T-cell (primary cell): Measurements from ENCODE around the gene HARBI1. TPM values are rescaled to one million over a fixed set of nuclear protein-coding genes. Genes with fewer than 3 reads are reported as not detected.

Source experiments
- ATAC-seq, 4 experiments: fragments of 200-7000 bp in 3 of 4; fragments of 150-1000 bp in 1 of 4; cut with Tn5 transposase; replicated peaks in 1 of 4; 1 replicate in 3 of 4; 2 replicates in 1 of 4; pipeline ENCODE4 v1.10.0; 2021; ENCODE audit warnings: moderate library complexity in 3 of 4, mild to moderate bottlenecking in 2 of 4, moderate number of reproducible peaks in 1 of 4
- CTCF ChIA-PET, 2 donors: fragments of 300-600 bp; sonication (Branson Sonifier 250); formaldehyde crosslinking; loops; one replicate each; lab custom pipeline; 2022; ENCODE audit warnings: antibody characterized with exemption in 2 of 2; lab: Charles Lee
- POLR2A ChIA-PET, 2 donors: fragments of 300-600 bp; sonication (Branson Sonifier 250); formaldehyde crosslinking; loops; one replicate each; lab custom pipeline; 2022; ENCODE audit warnings: antibody characterized with exemption in 2 of 2; lab: Charles Lee
- DNase-seq, 35 experiments: peaks; one replicate each; pipeline versions ENCODE4 v3.0.0 to v3.0.0-alpha.2; 2013 to 2023
- H3K27ac ChIP-seq: one replicate; pipeline ENCODE4 v1.5.1; 2013; ENCODE audit warnings: low read length
- H3K27me3 ChIP-seq, 2 experiments: replicated peaks in 1 of 2; 1 replicate in 1 of 2; 2 replicates in 1 of 2; pipeline versions ENCODE4 v1.6.1 to v1.7.0; 2013; ENCODE audit warnings: low read length in 1 of 2, mixed read lengths in 1 of 2; ENCODE audit not compliant: control insufficient read depth in 2 of 2, insufficient read depth in 2 of 2; ENCODE audit errors: extremely low read depth in 1 of 2
- H3K36me3 ChIP-seq, 2 donors: 1 replicate in 1 of 2; 2 replicates in 1 of 2; pipeline versions ENCODE4 v1.6.1 to v1.7.0; 2013; ENCODE audit warnings: low read length in 1 of 2; ENCODE audit not compliant: control insufficient read depth in 2 of 2, insufficient read depth in 1 of 2; ENCODE audit errors: extremely low read depth in 1 of 2
- H3K4me1 ChIP-seq, 2 experiments: 1 replicate in 1 of 2; 2 replicates in 1 of 2; pipeline versions ENCODE4 v1.6.1 to v1.7.0; 2013; ENCODE audit warnings: low read length in 2 of 2, mixed read lengths in 1 of 2; ENCODE audit not compliant: insufficient read depth in 2 of 2, control insufficient read depth in 1 of 2; ENCODE audit errors: extremely low read depth in 1 of 2
- H3K4me3 ChIP-seq, 2 donors: 1 replicate in 1 of 2; 2 replicates in 1 of 2; pipeline versions ENCODE4 v1.5.1 to v1.7.0; 2013; ENCODE audit warnings: mild to moderate bottlenecking in 2 of 2, low read length in 1 of 2, moderate library complexity in 1 of 2; ENCODE audit not compliant: control insufficient read depth in 1 of 2; ENCODE audit errors: extremely low read depth in 1 of 2
- H3K9me3 ChIP-seq: 2 replicates; pipeline ENCODE4 v1.7.0; 2013
- H3K27ac Mint-ChIP-seq, 2 donors: one replicate each; pipeline ENCODE4 v1.8.0; 2020 to 2021; ENCODE audit warnings: mild to moderate bottlenecking in 2 of 2, mixed read lengths in 2 of 2
- H3K27me3 Mint-ChIP-seq, 2 donors: one replicate each; pipeline ENCODE4 v1.8.0; 2021 to 2022; ENCODE audit warnings: mixed read lengths in 2 of 2
- H3K36me3 Mint-ChIP-seq: one replicate; pipeline ENCODE4 v1.8.0; 2021; ENCODE audit warnings: mixed read lengths
- H3K4me1 Mint-ChIP-seq, 3 donors: one replicate each; pipeline ENCODE4 v1.8.0; 2020 to 2022; ENCODE audit warnings: mixed read lengths in 3 of 3, mild to moderate bottlenecking in 1 of 3
- H3K4me3 Mint-ChIP-seq, 3 donors: one replicate each; pipeline ENCODE4 v1.8.0; 2020 to 2022; ENCODE audit warnings: mild to moderate bottlenecking in 3 of 3, mixed read lengths in 3 of 3, moderate library complexity in 3 of 3
- H3K9me3 Mint-ChIP-seq, 3 donors: one replicate each; pipeline ENCODE4 v1.8.0; 2020 to 2022; ENCODE audit warnings: mixed read lengths in 3 of 3
- WGBS: methylation state at CpG from one replicate; pipeline ENCODE4 v1.1.5; 2013; ENCODE audit warnings: missing lambda C conversion rate; ENCODE audit not compliant: insufficient coverage; 5-methylcytosine and 5-hydroxymethylcytosine counted together
- total RNA-seq, 35 experiments: library from RNA in 6 of 35; stranded (reverse) in 6 of 35; fragments of 120-200 nt in 1 of 35; gene quantifications; one replicate each; pipeline versions ENCODE4 v1.2.1 to v1.2.4 and lab custom pipeline; 2013 to 2026

The HARBI1 gene
- total RNA-seq, 5 donors from 2014 or later (not counting 1 experiment from before 2014, with no cell fraction given): 6.7 to 17.3 (median 10.3) TPM

DNA sequence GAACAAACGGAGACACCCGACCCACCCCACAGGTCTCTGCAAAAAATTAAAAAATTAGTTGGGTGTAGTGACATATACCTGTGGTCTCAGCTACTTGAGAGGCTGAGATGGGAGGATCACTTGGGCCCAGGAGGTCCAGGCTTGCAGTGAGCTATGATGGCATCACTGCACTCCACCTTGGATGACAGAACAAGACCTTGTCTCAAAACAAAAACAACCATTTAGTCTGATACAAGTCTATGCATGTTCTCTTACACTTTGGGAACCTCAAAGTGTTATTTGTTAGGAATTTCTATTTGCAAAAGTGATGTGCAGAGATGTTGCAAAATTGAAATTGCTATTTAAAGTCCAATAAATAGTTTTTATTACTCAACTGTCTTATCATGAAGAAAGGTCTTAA lies 14.6 kb upstream of the HARBI1 start:
- CTCF ChIA-PET: no interaction called here

DNA sequence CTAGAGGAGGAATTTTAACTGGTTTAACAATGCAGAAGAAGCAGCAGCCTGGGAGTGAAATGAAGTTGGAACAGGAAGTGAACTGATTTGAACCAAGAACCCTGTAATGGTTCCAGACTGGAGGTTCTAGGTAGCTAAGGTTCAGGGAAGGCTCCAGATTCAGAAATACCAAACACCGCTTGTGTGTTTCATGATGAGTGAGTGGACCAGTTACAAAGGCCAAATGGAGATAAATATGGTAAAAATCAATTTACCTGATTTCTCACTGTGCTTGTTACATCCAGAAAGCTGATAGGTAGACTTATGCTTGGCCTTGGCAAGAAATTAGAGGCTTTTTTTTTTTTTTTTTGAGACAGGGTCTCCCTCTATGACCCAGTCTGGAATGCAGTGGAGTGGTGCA lies 13.2 kb upstream of the HARBI1 start:
- Histone ChIP-seq H3K27ac (no peak overlapping the region), H3K27me3 (no peaks in the 10 kb centered on the region), H3K9me3 (no peaks in the 10 kb centered on the region), H3K4me1 (peaks cover 0 to 3% of the 10 kb centered on the region in 2 experiments), H3K36me3 (peaks cover 3 to 46% of the 10 kb centered on the region in 2 donors), H3K4me3 (no peak overlapping the region)
- no peak overlapping the region for H3K27ac Mint-ChIP-seq
- ChIA-PET POLR2A (no interaction called here), CTCF (interaction anchor here (0.5 to 1.5 kb wide), 2 partner anchors 12 to 19 kb away, joined by 3 read pairs; no protein-coding TSS in a partner anchor)
- H3K27me3 Mint-ChIP-seq: no peaks in the 10 kb centered on the region
- peaks cover 36% of the 10 kb centered on the region for H3K36me3 Mint-ChIP-seq
- H3K9me3 Mint-ChIP-seq: no peaks in the 10 kb centered on the region
- 100% methylated on average over 1 of the region's 1 CpG for WGBS
- DNase-seq: no peak
- ATAC-seq: no peak
- no peak overlapping the region for H3K4me3 Mint-ChIP-seq
- H3K4me1 Mint-ChIP-seq: peaks cover 16 to 22% (median 18%) of the 10 kb centered on the region in 3 donors

More for the DNA sequence above, 14.6 kb upstream of the HARBI1 start:
- no peak for DNase-seq
- Histone ChIP-seq H3K27me3 (no peaks in the 10 kb centered on the region), H3K4me1 (peaks cover 0 to 3% of the 10 kb centered on the region in 2 experiments), H3K9me3 (no peaks in the 10 kb centered on the region), H3K4me3 (no peak overlapping the region), H3K36me3 (peaks cover 3 to 47% of the 10 kb centered on the region in 2 donors), H3K27ac (no peak overlapping the region)
- Mint-ChIP-seq H3K27ac (no peak overlapping the region), H3K4me3 (no peak overlapping the region), H3K27me3 (no peaks in the 10 kb centered on the region), H3K4me1 (peaks cover 12 to 17% (median 12%) of the 10 kb centered on the region in 3 donors), H3K36me3 (peaks cover 39% of the 10 kb centered on the region), H3K9me3 (no peaks in the 10 kb centered on the region)
- no peak for ATAC-seq
- WGBS: no CpG with 5 or more reads among the region's 2 CpGs
- POLR2A ChIA-PET: interaction anchor here (0.7 to 1.0 kb wide), 3 partner anchors 18 to 80 kb away, joined by 5 to 9 read pairs (median 5); no protein-coding TSS in a partner anchor

- Mint-ChIP-seq H3K4me3 (no peak overlapping the region), H3K27me3 (no peaks in the 10 kb centered on the region), H3K27ac (no peak overlapping the region), H3K9me3 (no peaks in the 10 kb centered on the region), H3K4me1 (peaks cover 18 to 28% (median 27%) of the 10 kb centered on the region in 3 donors), H3K36me3 (peaks cover 43% of the 10 kb centered on the region)
- 100% methylated on average over 1 of the region's 6 CpGs for WGBS
- ChIA-PET CTCF (interaction anchor here in 1 of 2 donors (0.7 kb wide), 1 partner anchor 773 kb away, joined by 4 read pairs; no protein-coding TSS in a partner anchor), POLR2A (interaction anchor here in 1 of 2 donors (0.6 kb wide), 1 partner anchor 68 kb away, joined by 3 read pairs; no protein-coding TSS in a partner anchor)
- Histone ChIP-seq H3K36me3 (peaks cover 7 to 58% of the 10 kb centered on the region in 2 donors), H3K27me3 (no peaks in the 10 kb centered on the region), H3K27ac (no peak overlapping the region), H3K4me1 (peaks cover 0 to 3% of the 10 kb centered on the region in 2 experiments), H3K4me3 (no peak overlapping the region), H3K9me3 (no peaks in the 10 kb centered on the region)
- DNase-seq (no peak), ATAC-seq (no peak)
These were observed 11.9 kb upstream of the HARBI1 start for GRCh38 chr11:46628961-46629360.

DNA sequence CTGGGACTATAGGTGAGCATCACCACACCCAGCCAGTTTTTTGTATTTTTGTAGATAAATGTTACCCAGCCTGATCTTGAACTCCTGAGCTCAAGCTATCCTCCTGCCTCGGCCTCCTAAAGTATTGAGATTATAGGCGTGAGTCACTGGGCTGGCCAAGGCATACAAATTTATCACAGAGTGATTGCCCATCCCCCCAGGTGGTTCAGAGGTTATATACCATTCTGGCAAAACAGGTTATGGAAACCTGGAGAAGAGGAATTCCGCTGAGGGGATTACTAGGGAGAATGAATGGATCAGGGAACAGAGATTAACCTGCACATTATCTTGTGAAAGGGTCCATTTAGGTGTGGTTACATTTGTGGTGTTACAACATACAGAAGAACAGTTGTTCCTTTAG lies 8.4 kb upstream of the HARBI1 start:
- 91% methylated on average over 1 of the region's 3 CpGs for WGBS
- H3K9me3 ChIP-seq: no peaks in the 10 kb centered on the region
- Mint-ChIP-seq H3K9me3 (no peaks in the 10 kb centered on the region), H3K27ac (no peak overlapping the region), H3K27me3 (no peaks in the 10 kb centered on the region), H3K36me3 (peaks cover 39% of the 10 kb centered on the region), H3K4me1 (peaks cover 28 to 37% (median 30%) of the 10 kb centered on the region in 3 donors), H3K4me3 (no peak overlapping the region)
- no peak overlapping the region for H3K4me3 ChIP-seq
- POLR2A ChIA-PET: interaction anchor here in 1 of 2 donors (0.5 to 0.7 kb wide), 2 partner anchors 8 to 23 kb away, joined by 3 to 6 read pairs; partner anchors contain the start of gene ATG13
- ATAC-seq (no peak), DNase-seq (no peak)
- CTCF ChIA-PET: interaction anchor here (0.6 to 0.7 kb wide), 2 partner anchors 135 to 137 kb away, joined by 3 to 6 read pairs; no protein-coding TSS in a partner anchor
- H3K27me3 ChIP-seq: no peaks in the 10 kb centered on the region
- peaks cover 0 to 5% of the 10 kb centered on the region in 2 experiments for H3K4me1 ChIP-seq
- no peak overlapping the region for H3K27ac ChIP-seq
- H3K36me3 ChIP-seq: peaks cover 8 to 53% of the 10 kb centered on the region in 2 donors

DNA sequence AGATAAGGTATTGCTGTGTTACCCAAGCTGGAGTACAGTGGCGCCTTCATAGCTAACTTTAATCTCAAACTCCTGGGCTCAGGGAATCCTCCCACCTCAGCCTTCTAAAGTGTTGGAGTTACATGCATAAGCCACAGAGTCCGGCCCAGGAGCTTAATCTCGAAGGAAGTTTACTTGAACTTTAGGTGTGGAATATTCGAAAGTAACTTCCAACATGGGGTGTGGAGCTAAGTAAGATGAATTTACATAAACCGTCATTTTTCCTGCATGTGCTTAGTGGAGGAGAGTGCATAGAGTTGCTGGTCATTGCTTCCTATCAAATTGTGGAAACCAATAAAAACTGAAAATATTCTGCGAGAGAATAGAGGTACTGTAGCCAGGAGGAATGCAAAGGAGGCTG lies 1.8 kb upstream of the HARBI1 start:
- H3K27ac Mint-ChIP-seq: no peak overlapping the region
- ChIA-PET CTCF (interaction anchor here (0.6 to 2.5 kb wide), 15 partner anchors 11 to 601 kb away, joined by 3 to 32 read pairs (median 4); partner anchors contain the start of gene AMBRA1 (in 1 of the 2)), POLR2A (interaction anchor here (0.6 to 1.3 kb wide), 8 partner anchors 14 to 253 kb away, joined by 3 to 6 read pairs (median 3); partner anchors contain the start of gene AMBRA1 (in 1 of the 2))
- no peak for DNase-seq
- Histone ChIP-seq H3K27me3 (no peaks in the 10 kb centered on the region), H3K36me3 (peaks cover 0 to 18% of the 10 kb centered on the region in 2 donors), H3K9me3 (no peaks in the 10 kb centered on the region), H3K4me1 (peaks cover 14 to 31% of the 10 kb centered on the region in 2 experiments), H3K4me3 (no peak overlapping the region), H3K27ac (no peak overlapping the region)
- H3K36me3 Mint-ChIP-seq: peaks cover 13% of the 10 kb centered on the region
- WGBS: 90% methylated on average over 4 of the region's 6 CpGs
- no peaks in the 10 kb centered on the region for H3K27me3 Mint-ChIP-seq
- no peak for ATAC-seq
- H3K4me1 Mint-ChIP-seq: peaks cover 48 to 54% (median 48%) of the 10 kb centered on the region in 3 donors
- no peaks in the 10 kb centered on the region for H3K9me3 Mint-ChIP-seq
- peak overlapping the region; percentile 47 to 92 (median 58) for H3K4me3 Mint-ChIP-seq

- H3K4me3 ChIP-seq: peak overlapping the region; percentile 85 to 99
- DNase-seq (no peak), ATAC-seq (no peak)
- H3K4me1 ChIP-seq: peaks cover 14 to 31% of the 10 kb centered on the region in 2 experiments
- Mint-ChIP-seq H3K4me1 (peaks cover 48 to 56% (median 48%) of the 10 kb centered on the region in 3 donors), H3K36me3 (peaks cover 13% of the 10 kb centered on the region), H3K27me3 (no peaks in the 10 kb centered on the region), H3K9me3 (no peaks in the 10 kb centered on the region), H3K4me3 (peak overlapping the region; percentile 92 to 99 (median 94)), H3K27ac (peak overlapping the region; percentile 100)
- H3K36me3 ChIP-seq: peaks cover 0 to 16% of the 10 kb centered on the region in 2 donors
- POLR2A ChIA-PET: interaction anchor here (0.6 to 1.3 kb wide), 8 partner anchors 13 to 1017 kb away, joined by 3 to 6 read pairs (median 3); partner anchors contain the start of gene AMBRA1 (in 1 of the 2)
- peak overlapping the region; percentile 98 for H3K27ac ChIP-seq
- WGBS: no CpG with 5 or more reads among the region's 9 CpGs
- CTCF ChIA-PET: interaction anchor here (0.6 to 2.5 kb wide), 12 partner anchors 12 to 600 kb away, joined by 3 to 32 read pairs (median 4); partner anchors contain the start of gene AMBRA1 (in 1 of the 2)
- no peaks in the 10 kb centered on the region for H3K27me3 ChIP-seq
- H3K9me3 ChIP-seq: no peaks in the 10 kb centered on the region
These were observed 916 bp upstream of the HARBI1 start for GRCh38 chr11:46617972-46618314.
